Stimulated activated CD4-positive, alpha-beta T cell treated with anti-CD3 and anti-CD28 coated beads, Interleukin-4, amount 100 ng/mL, for 1 hour (primary cell): ENCODE data around the gene ZBTB21.

ENCODE experiments used
- DNase-seq: peaks from one replicate; pipeline ENCODE4 v3.0.0-alpha.2; 2020

The ZBTB21 gene

DNA sequence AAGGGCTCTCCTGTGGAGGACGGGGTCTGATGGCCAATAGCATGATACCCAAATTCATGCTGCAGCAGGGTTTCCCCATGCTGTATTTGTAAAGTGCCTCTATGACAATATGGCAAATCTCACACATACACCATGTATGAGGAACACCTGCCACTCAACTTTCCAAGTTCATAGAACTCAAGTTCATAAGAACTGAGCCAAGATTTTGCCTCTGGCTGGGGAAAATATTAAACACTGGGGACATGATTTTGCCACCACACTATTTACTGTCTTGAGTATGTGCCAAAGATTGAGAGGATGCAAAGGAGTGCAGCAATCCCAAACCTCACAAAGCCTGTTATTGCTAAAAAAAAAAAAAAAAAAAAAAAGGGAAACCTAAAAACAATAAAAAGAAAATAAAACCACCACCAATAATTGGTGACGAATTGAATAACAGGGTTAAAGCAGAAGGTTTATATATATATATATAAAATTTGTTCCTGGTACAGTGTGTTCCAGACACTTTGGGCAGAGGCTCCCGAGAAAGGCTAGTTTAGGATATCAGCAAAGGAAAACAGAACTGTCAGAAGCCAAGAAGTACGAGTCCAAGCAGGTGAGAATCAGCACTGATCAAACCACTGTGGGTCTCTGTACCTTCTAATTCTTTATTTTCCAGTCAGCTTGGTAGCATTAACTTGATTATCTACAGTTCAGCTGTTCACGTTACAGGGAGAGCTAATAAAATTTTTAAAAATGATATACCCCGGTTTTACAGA, 24.3 kb downstream of the ZBTB21 start:
- DNase-seq: no peak

GRCh38 chr21:41983229-41983628, 26.9 kb downstream of the ZBTB21 start:
- DNase-seq: no peak

- no peak for DNase-seq
Measured at GRCh38 chr21:41980561-41980960, 29.6 kb downstream of the ZBTB21 start.

GRCh38 chr21:41979751-41980369, 30.3 kb downstream of the ZBTB21 start:
- DNase-seq: no peak

GRCh38 chr21:41979335-41979734, 30.8 kb downstream of the ZBTB21 start:
- no peak for DNase-seq

DNA sequence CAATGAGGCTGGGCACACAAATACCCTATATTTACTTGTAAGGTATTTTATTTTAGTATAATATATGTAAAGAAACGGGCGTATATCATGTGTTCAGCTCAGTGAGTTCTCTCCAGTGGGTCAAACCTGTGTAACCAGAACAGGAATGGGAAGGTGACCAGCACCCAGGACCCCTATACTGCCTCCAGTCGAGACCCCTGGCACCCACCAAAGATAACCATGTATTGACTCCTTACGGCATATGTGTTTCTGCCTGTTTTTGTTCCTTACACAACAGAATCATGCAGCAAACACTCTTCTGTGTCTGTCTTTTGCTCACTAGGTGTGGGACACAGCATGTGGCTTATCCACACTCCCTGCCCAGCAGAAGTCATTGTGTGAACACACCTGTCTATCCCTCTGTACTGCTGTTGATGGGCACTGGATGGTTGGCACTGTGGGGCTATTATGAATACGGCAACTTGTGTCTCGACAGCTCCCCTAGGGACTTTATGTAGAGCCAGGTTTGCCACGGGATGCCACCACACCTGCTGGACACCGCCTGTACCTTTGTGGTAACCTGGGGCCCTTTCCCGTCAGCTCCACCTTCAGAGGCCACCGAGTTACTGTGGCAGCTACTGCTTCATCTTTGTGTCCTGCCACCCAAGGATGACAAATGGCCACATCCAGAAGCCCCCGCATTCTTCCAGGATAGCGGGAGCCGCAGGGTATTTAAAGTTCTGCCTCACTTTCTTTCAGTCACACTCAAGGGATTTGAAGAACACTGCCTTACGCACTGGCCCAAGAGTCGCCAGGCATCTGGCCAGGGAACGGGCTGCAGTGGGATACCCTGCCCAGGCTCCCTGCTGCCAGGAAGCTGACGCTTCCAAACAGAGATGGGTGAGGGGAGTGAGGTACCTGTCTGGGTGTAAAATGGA, 32.9 kb downstream of the ZBTB21 start:
- no peak for DNase-seq

DNA sequence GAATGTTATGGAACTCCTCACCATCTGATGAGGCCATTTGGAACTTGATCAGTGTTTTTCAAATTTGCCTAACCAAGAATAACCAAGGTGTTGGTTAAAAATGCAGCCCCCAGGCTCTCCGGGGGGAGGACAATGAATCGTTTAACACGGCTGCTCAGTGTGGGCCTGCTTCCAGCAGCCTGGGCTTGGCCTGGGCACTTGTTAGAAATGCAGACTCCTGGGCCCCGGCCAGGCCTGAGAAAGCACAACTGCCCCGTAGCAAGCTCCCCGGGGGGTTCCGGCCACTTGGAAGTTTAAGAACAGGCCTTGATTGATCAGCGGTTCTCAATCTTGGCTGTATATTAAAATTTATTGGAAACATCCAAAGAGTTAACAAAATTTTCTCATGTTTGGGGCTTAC, 33.5 kb downstream of the ZBTB21 start:
- DNase-seq: no peak

DNA sequence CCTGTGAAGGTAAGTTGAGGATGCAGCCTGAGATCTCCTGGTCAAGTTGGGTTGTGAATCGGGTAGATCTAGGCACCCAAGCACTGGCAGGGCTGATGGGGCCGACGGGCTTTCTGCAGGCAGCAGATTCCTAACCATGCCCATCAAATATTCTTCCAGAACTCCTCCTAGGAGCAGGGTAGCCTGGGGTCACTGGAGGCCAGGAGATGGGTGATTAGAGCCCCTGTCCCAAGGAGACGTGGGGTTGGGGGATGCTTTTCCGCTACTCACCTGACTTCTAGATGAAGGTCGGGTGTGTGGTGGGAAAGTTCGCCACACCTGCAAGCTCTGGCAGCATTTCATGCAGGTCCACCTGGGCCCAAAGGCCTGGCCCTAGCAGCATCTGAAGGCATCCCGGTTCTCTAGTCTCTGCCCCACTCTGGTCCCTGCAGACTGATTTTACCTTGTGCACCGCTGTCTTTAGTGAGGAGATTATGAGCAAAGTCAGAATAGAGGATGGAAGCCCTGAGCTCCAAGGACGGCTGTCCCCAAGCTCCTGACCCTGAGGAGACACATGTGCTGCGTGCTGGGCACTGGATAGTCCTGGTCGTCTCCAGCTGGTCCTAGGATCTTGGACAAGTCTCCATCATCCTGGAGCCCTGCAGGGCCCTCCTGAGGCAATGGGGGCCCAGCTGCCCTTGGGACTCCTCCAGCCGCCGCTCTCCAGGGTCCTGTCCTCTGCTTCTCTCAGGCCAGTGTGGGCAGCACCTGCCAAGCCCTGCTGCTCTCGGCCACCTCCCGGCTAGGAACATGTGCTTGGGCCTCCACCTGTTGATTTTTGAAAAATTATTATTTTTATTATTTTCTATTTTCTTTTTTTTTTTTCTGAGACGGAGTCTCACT, 34.5 kb downstream of the ZBTB21 start:
- DNase-seq: no peak

GRCh38 chr21:41974752-41975053, 35.5 kb downstream of the ZBTB21 start:
- no peak for DNase-seq

GRCh38 chr21:41973861-41974751, 36.1 kb downstream of the ZBTB21 start:
- peak; percentile 21 for DNase-seq

DNA sequence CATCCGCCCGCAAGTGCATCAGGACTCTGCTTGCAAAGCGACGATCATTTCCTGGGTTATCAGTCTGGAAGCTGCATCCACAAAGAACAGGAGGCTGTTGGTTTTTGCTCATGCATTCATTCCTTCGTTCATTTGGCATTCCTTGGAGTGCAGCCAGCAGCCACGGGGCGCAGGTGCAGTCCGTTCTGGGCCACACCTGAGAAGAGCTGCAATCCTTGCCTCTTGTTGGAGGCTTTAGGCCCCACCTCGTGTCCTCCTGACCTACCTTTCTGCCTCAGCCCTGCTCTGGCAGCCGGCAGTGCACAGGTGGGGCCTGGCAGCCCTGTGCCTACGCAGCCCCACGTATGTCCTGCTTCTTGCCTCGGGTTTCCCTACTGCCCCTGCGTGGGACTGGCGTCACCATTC, 36.7 kb downstream of the ZBTB21 start:
- DNase-seq: no peak

- DNase-seq: no peak
Measured at GRCh38 chr21:41972511-41973205, 37.5 kb downstream of the ZBTB21 start.

DNA sequence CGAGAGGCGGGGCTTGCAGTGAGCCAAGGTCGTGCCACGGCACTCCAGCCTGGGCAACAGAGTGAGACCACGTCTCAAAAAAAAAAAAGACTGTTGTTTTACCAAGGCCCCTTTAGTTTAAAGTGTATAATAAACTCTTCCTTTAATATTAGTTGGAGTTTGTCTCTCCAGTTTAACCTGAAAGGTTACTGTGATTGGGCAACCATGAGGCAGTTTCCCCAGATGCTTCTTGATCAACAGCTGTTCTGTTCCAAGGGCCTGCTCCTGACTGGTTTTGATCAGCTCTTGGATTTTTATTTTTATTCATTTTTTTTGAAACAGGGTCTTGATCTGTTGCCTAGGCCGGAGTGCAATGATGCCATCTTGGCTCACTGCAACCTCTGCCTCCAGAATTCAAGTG, 38.3 kb downstream of the ZBTB21 start:
- DNase-seq: no peak

DNA sequence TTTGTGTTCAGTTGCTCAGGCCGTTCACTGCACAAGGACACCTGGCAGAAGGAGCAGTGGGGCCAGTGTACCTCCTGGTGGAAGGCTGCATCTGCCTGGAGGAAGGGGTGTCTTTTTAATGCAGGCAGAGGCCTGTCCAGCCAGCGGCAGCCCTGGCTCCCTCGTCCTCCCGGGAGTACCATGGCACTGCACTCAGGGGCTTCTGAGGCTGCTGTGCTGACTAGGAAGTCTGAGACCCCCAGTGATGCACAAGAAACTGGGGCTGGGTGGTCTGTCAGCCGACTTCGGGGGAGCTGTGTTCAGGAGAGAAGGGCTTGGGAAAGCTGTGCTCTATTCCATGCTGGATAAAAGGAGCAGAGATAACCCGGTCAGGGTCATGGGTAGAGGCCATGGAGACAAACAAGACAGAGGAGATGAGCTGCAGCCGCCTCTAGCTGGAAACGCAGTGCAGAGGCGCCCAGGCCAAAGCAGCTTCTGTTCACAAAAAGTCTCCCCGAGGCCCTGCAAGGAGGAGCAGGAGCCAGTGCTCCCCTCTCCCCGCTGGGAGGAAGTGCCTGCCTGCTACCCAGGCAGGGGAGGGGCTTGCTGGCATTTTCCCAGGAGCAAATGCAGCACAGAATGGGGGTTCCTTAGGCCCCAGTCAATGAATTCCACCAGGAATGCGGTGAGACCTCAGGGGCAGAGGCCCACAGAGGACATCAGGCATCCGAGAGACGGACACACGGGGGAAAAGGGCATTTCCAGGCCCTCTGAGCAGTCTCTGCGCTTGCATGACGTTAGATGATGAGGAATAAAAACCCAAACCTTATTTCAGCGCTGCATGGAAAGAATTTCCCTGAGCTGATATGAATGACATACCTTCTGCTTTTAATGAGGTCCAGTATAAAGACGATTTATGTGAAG, 39.2 kb downstream of the ZBTB21 start:
- no peak for DNase-seq

- DNase-seq: no peak
Measured at GRCh38 chr21:41970106-41970391, 40.1 kb downstream of the ZBTB21 start.

- DNase-seq: no peak
Measured at GRCh38 chr21:41967708-41968107, 42.5 kb downstream of the ZBTB21 start.

- no peak for DNase-seq
Measured at GRCh38 chr21:41966872-41967621, 43.1 kb downstream of the ZBTB21 start.

GRCh38 chr21:41966041-41966833, 43.9 kb downstream of the ZBTB21 start:
- DNase-seq: no peak
